Lower leg skin (tissue), 3 donors: ENCODE results near the gene EPSTI1.

ENCODE experiments used
- CTCF ChIP-seq, 3 donors: fragments of 450-650 bp; IDR thresholded peaks; one replicate each; pipeline ENCODE4 v1.5.1; 2016; ENCODE audit warnings: antibody characterized with exemption in 3 of 3, mild to moderate bottlenecking in 3 of 3, moderate library complexity in 2 of 3
- POLR2A ChIP-seq, 2 donors: fragments of 450-650 bp; IDR thresholded peaks; one replicate each; pipeline ENCODE4 v1.6.1; 2016 to 2017; ENCODE audit warnings: antibody characterized with exemption in 2 of 2, mild to moderate bottlenecking in 1 of 2, moderate library complexity in 1 of 2

DNA sequence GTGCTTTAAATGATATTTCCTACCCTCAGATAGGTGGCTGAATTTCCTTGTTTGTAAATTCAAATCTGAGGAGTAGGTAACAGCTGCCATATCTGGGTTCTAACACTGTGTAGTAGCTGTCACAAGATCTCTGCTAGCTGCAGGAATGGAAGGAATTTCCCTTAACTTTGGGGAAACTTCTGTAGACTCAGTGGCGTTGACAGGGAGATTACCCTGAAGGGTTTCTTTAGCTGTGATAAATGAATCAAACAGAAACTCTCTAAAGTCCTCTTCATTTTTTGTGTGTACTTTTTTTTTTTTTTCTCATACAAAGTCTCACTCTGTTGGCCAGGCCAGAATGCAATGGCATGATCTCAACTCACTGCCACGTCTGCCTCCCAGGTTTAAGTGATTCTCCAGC is 5.3 kb upstream of the EPSTI1 start:
- TF ChIP-seq CTCF (IDR thresholded peaks at IDR 0.05) (no peak), POLR2A (IDR thresholded peaks at IDR 0.05) (no peak)
